Myocyte (in vitro differentiated cells): ENCODE data around the gene NEBL. TPM values are rescaled to one million over a fixed set of nuclear protein-coding genes. Genes with fewer than 3 reads are reported as not detected.

Experiments
- DNase-seq: peaks from one replicate; pipeline ENCODE4 v3.0.0-alpha.2; 2012; ENCODE audit warnings: low read depth
- total RNA-seq: library from RNA; depleted of rRNA; stranded (reverse); fragments of >200 nt; gene quantifications from 2 replicates; pipeline ENCODE4 v1.2.3, GENCODE V29; 2014

NEBL gene
- total RNA-seq, 1 donor from 2014 or later: 0.03 TPM

- no peak for DNase-seq
These were observed 99.8 kb downstream of the NEBL start for GRCh38 chr10:20797290-20797689.

GRCh38 chr10:20795391-20795790 is 101.7 kb downstream of the NEBL start:
- no peak for DNase-seq

- no peak for DNase-seq
These were observed 111.9 kb downstream of the NEBL start for GRCh38 chr10:20785174-20785573.

- DNase-seq: no peak
These were observed 118.9 kb downstream of the NEBL start for GRCh38 chr10:20778008-20778757.

GRCh38 chr10:20776384-20777118 is 120.6 kb downstream of the NEBL start:
- no peak for DNase-seq

- no peak for DNase-seq
These were observed 126.1 kb downstream of the NEBL start for GRCh38 chr10:20771051-20771450.

- DNase-seq: no peak
These were observed 127.6 kb downstream of the NEBL start for GRCh38 chr10:20769481-20769880.

GRCh38 chr10:20768843-20769242 is 128.3 kb downstream of the NEBL start:
- DNase-seq: peak; percentile 51

GRCh38 chr10:20767028-20767427 is 130.1 kb downstream of the NEBL start:
- DNase-seq: peak; percentile 48

GRCh38 chr10:20765066-20765465 is 132.0 kb downstream of the NEBL start:
- DNase-seq: no peak

- no peak for DNase-seq
These were observed 136.7 kb downstream of the NEBL start for GRCh38 chr10:20760460-20760859.

GRCh38 chr10:20748551-20748950 is 148.6 kb downstream of the NEBL start:
- DNase-seq: no peak

- DNase-seq: no peak
These were observed 149.3 kb downstream of the NEBL start for GRCh38 chr10:20747782-20748181.

- DNase-seq: no peak
These were observed 150.3 kb downstream of the NEBL start for GRCh38 chr10:20746856-20747255.

- DNase-seq: no peak
These were observed 151.3 kb downstream of the NEBL start for GRCh38 chr10:20745556-20746375.

GRCh38 chr10:20744821-20745220 is 152.3 kb downstream of the NEBL start:
- no peak for DNase-seq

GRCh38 chr10:20743942-20744341 is 153.2 kb downstream of the NEBL start:
- no peak for DNase-seq

- DNase-seq: no peak
These were observed 154.2 kb downstream of the NEBL start for GRCh38 chr10:20742737-20743541.

- DNase-seq: no peak
These were observed 157.0 kb downstream of the NEBL start for GRCh38 chr10:20740120-20740519.

- no peak for DNase-seq
These were observed 160.0 kb downstream of the NEBL start for GRCh38 chr10:20737107-20737506.
